ENCODE measurements around the gene MTFP1. TPM values are rescaled to one million over a fixed set of nuclear protein-coding genes. Genes with fewer than 3 reads are reported as not detected.

MTFP1 gene
- total RNA-seq, 1 donor from 2014 or later = 21.1 TPM

- peak; percentile 98 to 100 for DNase-seq (ENCODE audit: extremely low spot score in 2 of 2)
- no peaks in the 10 kb centered on the region for H3K9me3 ChIP-seq
- no peak for TF ChIP-seq CTCF (IDR thresholded peaks at IDR 0.05)
- peak; percentile 95 to 96 for TF ChIP-seq POLR2AphosphoS5 (IDR thresholded peaks at IDR 0.05; ENCODE audit: insufficient read depth in 1 of 2, low read depth in 1 of 2)
- peaks cover 42% of the 10 kb centered on the region for H3K4me1 ChIP-seq
- H3K27ac ChIP-seq = peak overlapping the region; percentile 94
- peak overlapping the region; percentile 56 to 76 for H3K4me3 ChIP-seq
- peaks cover 0 to 13% of the 10 kb centered on the region in 2 donors for H3K36me3 ChIP-seq
- intact Hi-C loops (cut with DNase I) = no loop called here
- no peaks in the 10 kb centered on the region for H3K27me3 ChIP-seq
Measured at GRCh38 chr22:30423959-30424533, 1.5 kb upstream of the MTFP1 start.

- Histone ChIP-seq H3K27ac (peak overlapping the region; percentile 94), H3K4me1 (peaks cover 42% of the 10 kb centered on the region), H3K36me3 (peaks cover 0 to 9% of the 10 kb centered on the region in 2 donors), H3K27me3 (no peaks in the 10 kb centered on the region), H3K9me3 (no peaks in the 10 kb centered on the region), H3K4me3 (peak overlapping the region; percentile 56 to 76)
- intact Hi-C loops (cut with DNase I) = no loop called here
- no peak for DNase-seq (ENCODE audit: extremely low spot score in 2 of 2)
- no peak for TF ChIP-seq POLR2A (IDR thresholded peaks at IDR 0.05)
Measured at GRCh38 chr22:30424534-30425326, 838 bp upstream of the MTFP1 start.

GRCh38 chr22:30425327-30425615 is 297 bp upstream of the MTFP1 start:
- Histone ChIP-seq H3K9me3 (no peaks in the 10 kb centered on the region), H3K27ac (peak overlapping the region; percentile 94), H3K36me3 (peaks cover 0 to 6% of the 10 kb centered on the region in 2 donors), H3K27me3 (no peaks in the 10 kb centered on the region), H3K4me3 (peak overlapping the region; percentile 56 to 61), H3K4me1 (peaks cover 39% of the 10 kb centered on the region)
- intact Hi-C loops (cut with DNase I) = no loop called here
- DNase-seq (ENCODE audit: extremely low spot score in 2 of 2) = no peak
- no peak for TF ChIP-seq POLR2AphosphoS5 (IDR thresholded peaks at IDR 0.05; ENCODE audit: insufficient read depth in 1 of 2, low read depth in 1 of 2)
- TF ChIP-seq CTCF (IDR thresholded peaks at IDR 0.05) = no peak
- no peak for TF ChIP-seq POLR2A (IDR thresholded peaks at IDR 0.05)

- Histone ChIP-seq H3K27me3 (no peaks in the 10 kb centered on the region), H3K36me3 (no peaks in the 10 kb centered on the region), H3K4me3 (peak overlapping the region; percentile 56 to 61), H3K9me3 (no peaks in the 10 kb centered on the region), H3K27ac (peak overlapping the region; percentile 94), H3K4me1 (peaks cover 37% of the 10 kb centered on the region)
- DNase-seq (ENCODE audit: extremely low spot score in 2 of 2) = no peak
- intact Hi-C loops (cut with DNase I) = no loop called here
- TF ChIP-seq POLR2AphosphoS5 (IDR thresholded peaks at IDR 0.05; ENCODE audit: insufficient read depth in 1 of 2, low read depth in 1 of 2) (peak in 1 of 2 donors; percentile 56), POLR2A (IDR thresholded peaks at IDR 0.05) (no peak), CTCF (IDR thresholded peaks at IDR 0.05) (peak in 2 of 3 experiments; percentile 35 to 37)
Measured at GRCh38 chr22:30426388-30427353, 1.1 kb downstream of the MTFP1 start.

- H3K9me3 ChIP-seq = no peaks in the 10 kb centered on the region
Measured at GRCh38 chr22:30427871-30428270, 2.3 kb downstream of the MTFP1 start.

More at GRCh38 chr22:30427871-30428270, 2.3 kb downstream of the MTFP1 start:
- no peaks in the 10 kb centered on the region for H3K36me3 ChIP-seq
- no peaks in the 10 kb centered on the region for H3K27me3 ChIP-seq
- H3K27ac ChIP-seq = no peak overlapping the region
- TF ChIP-seq CTCF (IDR thresholded peaks at IDR 0.05) = no peak
- no peak for TF ChIP-seq POLR2A (IDR thresholded peaks at IDR 0.05)
- TF ChIP-seq POLR2AphosphoS5 (IDR thresholded peaks at IDR 0.05; ENCODE audit: insufficient read depth in 1 of 2, low read depth in 1 of 2) = no peak
- no peak overlapping the region for H3K4me3 ChIP-seq
- intact Hi-C loops (cut with DNase I) = no loop called here
- H3K4me1 ChIP-seq = peaks cover 27% of the 10 kb centered on the region
- DNase-seq (ENCODE audit: extremely low spot score in 2 of 2) = no peak
